ENCODE measurements around the gene GABBR2.

DNA sequence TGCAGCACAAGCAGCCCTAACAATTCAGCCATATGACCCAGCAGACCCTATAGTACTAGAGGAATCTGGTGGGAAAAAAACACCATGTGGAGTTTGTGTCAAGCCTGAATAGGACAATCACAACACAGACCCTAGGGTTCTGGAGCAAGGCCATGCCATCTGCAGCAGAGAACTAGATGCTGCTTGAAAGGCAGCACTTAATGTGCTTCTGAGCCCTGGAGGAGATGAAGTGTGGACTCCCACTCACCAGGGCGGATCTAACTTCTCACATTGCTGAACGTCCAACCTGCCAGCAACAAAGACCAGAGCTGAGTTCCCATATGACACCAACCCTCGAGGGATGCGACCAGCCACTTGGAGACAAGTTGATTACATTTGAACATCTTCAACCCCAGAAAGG lies 43.2 kb downstream of the GABBR2 start:
- TF ChIP-seq EP300 (IDR thresholded peaks at IDR 0.05; ENCODE audit: borderline replicate concordance in 1 of 2, low read depth in 1 of 2, low read length in 1 of 2) (no peak), RCOR1 (IDR thresholded peaks at IDR 0.05; ENCODE audit: low read length) (no peak), EZH2phosphoT487 (IDR thresholded peaks at IDR 0.05; ENCODE audit: borderline replicate concordance, low read depth) (no peak), POLR2AphosphoS5 (IDR thresholded peaks at IDR 0.05; ENCODE audit: low read depth, low read length) (no peak), TAF1 (IDR thresholded peaks at IDR 0.05; ENCODE audit: borderline replicate concordance, low read depth, low read length) (no peak), FOXM1 (IDR thresholded peaks at IDR 0.05; ENCODE audit: low read depth) (no peak)
- TF ChIP-seq, protein P1, sequence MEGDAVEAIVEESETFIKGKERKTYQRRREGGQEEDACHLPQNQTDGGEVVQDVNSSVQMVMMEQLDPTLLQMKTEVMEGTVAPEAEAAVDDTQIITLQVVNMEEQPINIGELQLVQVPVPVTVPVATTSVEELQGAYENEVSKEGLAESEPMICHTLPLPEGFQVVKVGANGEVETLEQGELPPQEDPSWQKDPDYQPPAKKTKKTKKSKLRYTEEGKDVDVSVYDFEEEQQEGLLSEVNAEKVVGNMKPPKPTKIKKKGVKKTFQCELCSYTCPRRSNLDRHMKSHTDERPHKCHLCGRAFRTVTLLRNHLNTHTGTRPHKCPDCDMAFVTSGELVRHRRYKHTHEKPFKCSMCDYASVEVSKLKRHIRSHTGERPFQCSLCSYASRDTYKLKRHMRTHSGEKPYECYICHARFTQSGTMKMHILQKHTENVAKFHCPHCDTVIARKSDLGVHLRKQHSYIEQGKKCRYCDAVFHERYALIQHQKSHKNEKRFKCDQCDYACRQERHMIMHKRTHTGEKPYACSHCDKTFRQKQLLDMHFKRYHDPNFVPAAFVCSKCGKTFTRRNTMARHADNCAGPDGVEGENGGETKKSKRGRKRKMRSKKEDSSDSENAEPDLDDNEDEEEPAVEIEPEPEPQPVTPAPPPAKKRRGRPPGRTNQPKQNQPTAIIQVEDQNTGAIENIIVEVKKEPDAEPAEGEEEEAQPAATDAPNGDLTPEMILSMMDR (IDR thresholded peaks at IDR 0.05): no peak
- TF ChIP-seq, protein P2, sequence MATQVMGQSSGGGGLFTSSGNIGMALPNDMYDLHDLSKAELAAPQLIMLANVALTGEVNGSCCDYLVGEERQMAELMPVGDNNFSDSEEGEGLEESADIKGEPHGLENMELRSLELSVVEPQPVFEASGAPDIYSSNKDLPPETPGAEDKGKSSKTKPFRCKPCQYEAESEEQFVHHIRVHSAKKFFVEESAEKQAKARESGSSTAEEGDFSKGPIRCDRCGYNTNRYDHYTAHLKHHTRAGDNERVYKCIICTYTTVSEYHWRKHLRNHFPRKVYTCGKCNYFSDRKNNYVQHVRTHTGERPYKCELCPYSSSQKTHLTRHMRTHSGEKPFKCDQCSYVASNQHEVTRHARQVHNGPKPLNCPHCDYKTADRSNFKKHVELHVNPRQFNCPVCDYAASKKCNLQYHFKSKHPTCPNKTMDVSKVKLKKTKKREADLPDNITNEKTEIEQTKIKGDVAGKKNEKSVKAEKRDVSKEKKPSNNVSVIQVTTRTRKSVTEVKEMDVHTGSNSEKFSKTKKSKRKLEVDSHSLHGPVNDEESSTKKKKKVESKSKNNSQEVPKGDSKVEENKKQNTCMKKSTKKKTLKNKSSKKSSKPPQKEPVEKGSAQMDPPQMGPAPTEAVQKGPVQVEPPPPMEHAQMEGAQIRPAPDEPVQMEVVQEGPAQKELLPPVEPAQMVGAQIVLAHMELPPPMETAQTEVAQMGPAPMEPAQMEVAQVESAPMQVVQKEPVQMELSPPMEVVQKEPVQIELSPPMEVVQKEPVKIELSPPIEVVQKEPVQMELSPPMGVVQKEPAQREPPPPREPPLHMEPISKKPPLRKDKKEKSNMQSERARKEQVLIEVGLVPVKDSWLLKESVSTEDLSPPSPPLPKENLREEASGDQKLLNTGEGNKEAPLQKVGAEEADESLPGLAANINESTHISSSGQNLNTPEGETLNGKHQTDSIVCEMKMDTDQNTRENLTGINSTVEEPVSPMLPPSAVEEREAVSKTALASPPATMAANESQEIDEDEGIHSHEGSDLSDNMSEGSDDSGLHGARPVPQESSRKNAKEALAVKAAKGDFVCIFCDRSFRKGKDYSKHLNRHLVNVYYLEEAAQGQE (IDR thresholded peaks at IDR 0.05; ENCODE audit: low read depth, low read length): no peak
- TF ChIP-seq, protein P3, sequence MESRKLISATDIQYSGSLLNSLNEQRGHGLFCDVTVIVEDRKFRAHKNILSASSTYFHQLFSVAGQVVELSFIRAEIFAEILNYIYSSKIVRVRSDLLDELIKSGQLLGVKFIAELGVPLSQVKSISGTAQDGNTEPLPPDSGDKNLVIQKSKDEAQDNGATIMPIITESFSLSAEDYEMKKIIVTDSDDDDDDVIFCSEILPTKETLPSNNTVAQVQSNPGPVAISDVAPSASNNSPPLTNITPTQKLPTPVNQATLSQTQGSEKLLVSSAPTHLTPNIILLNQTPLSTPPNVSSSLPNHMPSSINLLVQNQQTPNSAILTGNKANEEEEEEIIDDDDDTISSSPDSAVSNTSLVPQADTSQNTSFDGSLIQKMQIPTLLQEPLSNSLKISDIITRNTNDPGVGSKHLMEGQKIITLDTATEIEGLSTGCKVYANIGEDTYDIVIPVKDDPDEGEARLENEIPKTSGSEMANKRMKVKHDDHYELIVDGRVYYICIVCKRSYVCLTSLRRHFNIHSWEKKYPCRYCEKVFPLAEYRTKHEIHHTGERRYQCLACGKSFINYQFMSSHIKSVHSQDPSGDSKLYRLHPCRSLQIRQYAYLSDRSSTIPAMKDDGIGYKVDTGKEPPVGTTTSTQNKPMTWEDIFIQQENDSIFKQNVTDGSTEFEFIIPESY (IDR thresholded peaks at IDR 0.05; ENCODE audit: borderline replicate concordance, low read depth): no peak
- TF ChIP-seq, protein P4, sequence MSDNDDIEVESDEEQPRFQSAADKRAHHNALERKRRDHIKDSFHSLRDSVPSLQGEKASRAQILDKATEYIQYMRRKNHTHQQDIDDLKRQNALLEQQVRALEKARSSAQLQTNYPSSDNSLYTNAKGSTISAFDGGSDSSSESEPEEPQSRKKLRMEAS (IDR thresholded peaks at IDR 0.05; ENCODE audit: low read depth): no peak
